ENCODE data around the gene STX10.

Gene STX10

GRCh38 chr19:13118424-13119193 lies 31.6 kb downstream of the STX10 start:
- peak; percentile 25 for DNase-seq

GRCh38 chr19:13117772-13118423 lies 32.3 kb downstream of the STX10 start, which contains the start of gene NACC1:
Gene NACC1, plus strand, starts transcription at chr19:13118264. Its CDS starts 16,944 bp downstream, at chr19:13135208.
- DNase-seq, result peak; percentile 85 to 90

GRCh38 chr19:13117176-13117771 lies 32.9 kb downstream of the STX10 start:
- DNase-seq, result no peak

GRCh38 chr19:13116282-13117175 lies 33.6 kb downstream of the STX10 start, which contains the start of gene TRMT1:
Gene TRMT1, minus strand, starts transcription at chr19:13116740. Its CDS starts 341 bp downstream, at chr19:13116399.
- DNase-seq, result peak; percentile 96 to 98

- DNase-seq, result no peak
Measured at GRCh38 chr19:13115936-13116281, 34.3 kb downstream of the STX10 start.

GRCh38 chr19:13112555-13112954 lies 37.6 kb downstream of the STX10 start:
- no peak for DNase-seq

GRCh38 chr19:13110099-13110610 lies 40.0 kb downstream of the STX10 start:
- no peak for DNase-seq

- no peak for DNase-seq
Measured at GRCh38 chr19:13109361-13110098, 40.6 kb downstream of the STX10 start.

GRCh38 chr19:13104848-13105711 lies 45.1 kb downstream of the STX10 start:
- DNase-seq, result peak in 1 of 2 donors; percentile 15

GRCh38 chr19:13104360-13104847 lies 45.8 kb downstream of the STX10 start:
- peak; percentile 25 to 58 for DNase-seq

GRCh38 chr19:13103581-13104359 lies 46.4 kb downstream of the STX10 start:
- DNase-seq, result no peak

- peak; percentile 74 to 75 for DNase-seq
Measured at GRCh38 chr19:13102666-13103580, 47.3 kb downstream of the STX10 start, which contains the start of gene LYL1. Gene LYL1, minus strand, starts transcription at chr19:13102858. Its CDS starts 1,687 bp downstream, at chr19:13101171.

GRCh38 chr19:13102416-13102665 lies 47.8 kb downstream of the STX10 start:
- no peak for DNase-seq

- DNase-seq, result no peak
Measured at GRCh38 chr19:13101590-13102415, 48.4 kb downstream of the STX10 start.

GRCh38 chr19:13100841-13101589 lies 49.2 kb downstream of the STX10 start:
- no peak for DNase-seq

GRCh38 chr19:13100031-13100588 lies 50.1 kb downstream of the STX10 start:
- DNase-seq, result peak in 1 of 2 donors; percentile 30
